ENCODE data around the gene AP1S3.

AP1S3 gene

GRCh38 chr2:223747392-223748042, 89.9 kb downstream of the AP1S3 start:
- no peak for DNase-seq
- Mint-ChIP-seq H3K27me3 (peaks cover 9% of the 10 kb centered on the region), H3K9me3 (no peaks in the 10 kb centered on the region), H3K4me3 (no peak overlapping the region), H3K4me1 (no peaks in the 10 kb centered on the region), H3K36me3 (no peaks in the 10 kb centered on the region), H3K27ac (no peak overlapping the region)
- CTCF ChIA-PET = no interaction called here

GRCh38 chr2:223746611-223747010, 90.8 kb downstream of the AP1S3 start:
- Mint-ChIP-seq H3K27me3 (peaks cover 9% of the 10 kb centered on the region), H3K9me3 (no peaks in the 10 kb centered on the region), H3K4me3 (no peak overlapping the region), H3K36me3 (no peaks in the 10 kb centered on the region), H3K4me1 (no peaks in the 10 kb centered on the region), H3K27ac (no peak overlapping the region)
- CTCF ChIA-PET = no interaction called here
- no peak for DNase-seq

DNA sequence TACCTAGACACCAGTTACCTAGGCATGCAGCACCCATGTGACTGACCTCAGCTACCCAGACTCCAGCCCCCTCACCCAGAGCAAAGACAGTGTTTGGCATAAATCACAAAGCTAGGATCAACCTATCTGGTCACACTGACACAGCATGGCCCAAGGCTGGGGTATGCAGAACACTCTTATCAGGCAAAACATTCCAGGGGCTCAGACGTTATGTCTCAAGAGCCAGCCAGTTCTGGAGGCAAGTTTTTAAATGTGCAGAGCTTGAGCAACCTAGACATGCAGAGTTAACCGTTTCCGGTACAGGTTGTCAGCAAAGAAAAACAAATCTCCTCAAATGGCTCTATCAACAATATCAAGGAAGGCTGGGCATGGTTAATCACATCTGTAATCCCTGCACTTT, 92.8 kb downstream of the AP1S3 start:
- CTCF ChIA-PET = interaction anchor here (0.6 kb wide), 1 partner anchor 36 kb away, joined by 3 read pairs; no protein-coding TSS in a partner anchor

GRCh38 chr2:223740679-223741078, 96.7 kb downstream of the AP1S3 start:
- no peak for DNase-seq
- Mint-ChIP-seq H3K27ac (no peak overlapping the region), H3K4me3 (no peak overlapping the region), H3K36me3 (no peaks in the 10 kb centered on the region), H3K27me3 (peaks cover 4% of the 10 kb centered on the region), H3K9me3 (no peaks in the 10 kb centered on the region), H3K4me1 (no peaks in the 10 kb centered on the region)
- CTCF ChIA-PET = no interaction called here

More for the DNA sequence above, 92.8 kb downstream of the AP1S3 start:
- Mint-ChIP-seq H3K4me1 (no peaks in the 10 kb centered on the region), H3K36me3 (no peaks in the 10 kb centered on the region), H3K4me3 (no peak overlapping the region), H3K27me3 (peaks cover 8% of the 10 kb centered on the region), H3K9me3 (no peaks in the 10 kb centered on the region), H3K27ac (no peak overlapping the region)
- DNase-seq = no peak

- Mint-ChIP-seq H3K4me1 (no peaks in the 10 kb centered on the region), H3K36me3 (no peaks in the 10 kb centered on the region), H3K9me3 (no peaks in the 10 kb centered on the region), H3K27ac (no peak overlapping the region), H3K27me3 (peaks cover 8% of the 10 kb centered on the region), H3K4me3 (no peak overlapping the region)
- CTCF ChIA-PET = interaction anchor here (3.6 kb wide), 1 partner anchor 9 kb away, joined by 13 read pairs; no protein-coding TSS in a partner anchor
- no peak for DNase-seq
Measured at GRCh38 chr2:223737207-223737606, 100.2 kb downstream of the AP1S3 start.

DNA sequence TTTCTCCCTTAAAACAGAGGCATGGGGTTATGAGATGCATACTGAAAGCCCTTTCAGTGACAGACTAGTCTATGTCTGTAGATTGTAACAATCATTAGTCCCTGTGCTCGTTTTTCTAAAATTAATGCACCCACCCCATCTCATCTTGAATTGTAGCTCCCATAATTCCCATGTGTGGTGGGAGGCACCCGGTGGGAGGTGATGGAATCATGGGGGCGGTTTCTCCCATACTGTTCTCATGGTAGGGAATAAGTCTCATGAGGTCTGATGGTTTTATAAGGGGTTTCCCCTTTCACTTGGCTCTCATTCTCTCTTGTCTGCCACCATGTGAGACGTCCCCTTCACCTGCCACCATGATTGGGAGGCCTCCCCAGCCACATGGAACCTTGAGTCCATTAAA, 100.9 kb downstream of the AP1S3 start:
- CTCF ChIA-PET = no interaction called here
- Mint-ChIP-seq H3K9me3 (no peaks in the 10 kb centered on the region), H3K27ac (no peak overlapping the region), H3K4me3 (no peak overlapping the region), H3K27me3 (peaks cover 8% of the 10 kb centered on the region), H3K4me1 (no peaks in the 10 kb centered on the region), H3K36me3 (no peaks in the 10 kb centered on the region)
- no peak for DNase-seq

DNA sequence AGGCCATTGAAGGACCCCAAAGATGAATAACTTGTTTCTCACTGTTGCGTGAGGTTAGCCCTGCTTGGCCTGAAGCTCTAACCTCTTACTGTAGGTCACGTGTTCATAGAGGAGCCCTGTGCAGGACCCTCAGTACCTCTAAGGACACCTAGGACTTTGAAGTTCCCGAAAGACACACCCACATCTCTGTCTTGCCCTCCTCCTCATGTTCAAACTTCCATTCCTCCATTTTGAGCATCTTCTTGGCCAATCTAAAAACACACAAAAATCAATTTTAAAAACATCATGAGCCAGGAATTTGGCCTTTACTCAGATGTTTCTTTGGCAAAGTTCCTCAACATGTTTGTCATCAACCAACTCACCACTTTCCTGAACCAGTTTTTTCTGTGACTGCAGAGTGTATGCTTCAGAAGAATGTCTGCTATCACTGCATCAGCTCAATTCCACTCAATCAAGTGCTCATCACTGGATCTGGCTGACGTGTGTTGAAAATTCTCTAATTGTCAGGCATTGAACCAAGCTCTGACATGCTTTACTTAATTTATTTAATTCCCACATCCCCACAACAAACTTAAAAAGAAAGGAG, 101.6 kb downstream of the AP1S3 start:
- Mint-ChIP-seq H3K27me3 (peaks cover 8% of the 10 kb centered on the region), H3K27ac (no peak overlapping the region), H3K4me1 (no peaks in the 10 kb centered on the region), H3K36me3 (no peaks in the 10 kb centered on the region), H3K9me3 (no peaks in the 10 kb centered on the region), H3K4me3 (no peak overlapping the region)
- no peak for DNase-seq
- CTCF ChIA-PET = no interaction called here

DNA sequence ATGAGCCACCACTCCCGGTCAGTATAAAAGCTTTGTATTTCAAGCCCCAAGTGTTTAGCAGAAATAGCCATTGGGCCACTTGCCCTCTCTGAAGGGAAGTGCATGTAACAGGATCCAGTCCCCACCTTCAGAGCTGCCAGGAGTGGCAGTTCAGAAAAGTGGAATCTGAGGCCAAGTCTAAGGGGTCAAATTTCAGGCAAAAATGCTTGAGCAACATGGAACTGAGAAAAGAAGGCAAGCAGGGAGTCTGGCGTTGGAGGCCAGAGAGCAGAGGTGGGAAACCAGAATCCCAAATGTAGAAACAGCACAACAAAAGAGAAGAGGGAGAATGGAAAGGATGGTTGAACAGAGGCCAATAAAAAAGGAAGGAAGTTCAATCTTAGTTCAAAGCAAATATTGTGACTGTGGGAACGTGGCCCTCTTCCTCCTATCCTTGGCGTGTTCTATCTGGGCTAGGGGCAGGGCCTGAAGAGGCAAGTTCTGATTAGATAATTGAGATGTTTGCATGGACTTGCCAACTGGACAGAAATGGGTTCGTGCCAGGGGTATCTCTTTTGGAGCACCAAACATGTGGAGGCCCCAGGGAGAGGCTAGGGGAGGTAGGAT, 102.2 kb downstream of the AP1S3 start:
- no peaks in the 10 kb centered on the region for H3K9me3 Mint-ChIP-seq
- no peaks in the 10 kb centered on the region for H3K36me3 Mint-ChIP-seq
- H3K27ac Mint-ChIP-seq = no peak overlapping the region
- no peak overlapping the region for H3K4me3 Mint-ChIP-seq
- H3K27me3 Mint-ChIP-seq = peaks cover 4% of the 10 kb centered on the region
- CTCF ChIA-PET = no interaction called here
- no peaks in the 10 kb centered on the region for H3K4me1 Mint-ChIP-seq
- no peak for DNase-seq

DNA sequence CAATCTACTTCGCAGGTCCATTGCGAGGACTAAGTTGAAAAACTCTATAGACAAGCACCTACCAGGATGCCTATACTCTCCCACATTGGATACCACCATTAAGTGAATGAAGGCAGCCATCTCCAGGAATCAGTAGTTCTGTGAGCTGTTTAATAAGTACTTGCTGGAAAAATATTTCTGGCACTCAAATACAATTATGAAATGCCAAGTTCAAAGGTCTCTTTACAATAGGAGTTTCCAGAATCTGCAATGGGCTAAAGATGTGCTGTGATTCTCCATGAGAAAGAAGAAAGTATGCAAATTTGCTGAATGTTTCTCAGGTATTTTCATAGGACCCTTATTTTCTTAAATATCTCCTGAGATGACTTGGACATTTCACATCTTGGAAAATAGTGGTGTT, 103.0 kb downstream of the AP1S3 start:
- Mint-ChIP-seq H3K27me3 (peaks cover 4% of the 10 kb centered on the region), H3K27ac (no peak overlapping the region), H3K9me3 (no peaks in the 10 kb centered on the region), H3K36me3 (no peaks in the 10 kb centered on the region), H3K4me3 (no peak overlapping the region), H3K4me1 (no peaks in the 10 kb centered on the region)
- CTCF ChIA-PET = no interaction called here
- DNase-seq = no peak

DNA sequence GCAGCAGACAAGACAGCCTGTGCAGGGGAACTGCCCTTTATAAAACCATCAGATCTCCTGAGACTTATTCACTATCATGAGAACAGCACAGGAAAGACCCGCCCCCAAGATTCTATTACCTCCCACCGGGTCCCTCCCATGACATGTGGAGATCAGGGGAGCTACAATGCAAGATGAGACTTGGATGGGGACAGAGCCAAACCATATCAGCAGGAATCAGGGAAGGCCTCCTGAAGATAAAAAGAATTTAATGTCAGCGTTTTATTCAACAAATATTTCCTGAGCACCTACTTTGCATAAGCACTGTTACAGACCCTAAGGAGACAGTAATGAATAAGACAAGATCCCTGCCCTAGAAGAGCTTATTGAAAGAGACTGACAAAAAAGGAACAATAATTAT, 105.0 kb downstream of the AP1S3 start:
- Mint-ChIP-seq H3K4me1 (no peaks in the 10 kb centered on the region), H3K36me3 (no peaks in the 10 kb centered on the region), H3K9me3 (no peaks in the 10 kb centered on the region), H3K4me3 (no peak overlapping the region), H3K27me3 (peaks cover 4% of the 10 kb centered on the region), H3K27ac (no peak overlapping the region)
- CTCF ChIA-PET = interaction anchor here (1.2 kb wide), 1 partner anchor 66 kb away, joined by 3 read pairs; no protein-coding TSS in a partner anchor
- DNase-seq = no peak

DNA sequence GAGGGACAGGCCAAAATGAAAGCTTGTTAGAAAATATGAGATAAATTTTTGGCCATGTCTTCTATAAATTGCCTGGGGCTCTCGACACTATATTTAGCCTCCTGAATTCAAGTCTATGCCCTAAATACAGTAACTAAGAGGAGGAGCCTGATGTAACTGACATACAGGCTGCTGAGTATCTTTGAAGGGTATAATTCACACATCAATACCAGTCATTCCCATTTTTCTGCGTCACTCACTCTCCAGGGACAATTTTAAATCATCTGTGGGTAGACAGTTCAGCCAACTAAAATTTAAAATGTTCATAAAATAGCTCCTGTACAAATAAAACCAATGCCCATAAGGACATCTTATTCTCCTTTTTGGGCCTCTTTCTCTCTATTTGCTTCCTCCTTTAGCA, 105.9 kb downstream of the AP1S3 start:
- no peak for DNase-seq
- no peak overlapping the region for H3K27ac Mint-ChIP-seq
- H3K9me3 Mint-ChIP-seq = no peaks in the 10 kb centered on the region
- H3K4me3 Mint-ChIP-seq = no peak overlapping the region
- CTCF ChIA-PET = interaction anchor here (1.2 kb wide), 1 partner anchor 67 kb away, joined by 3 read pairs; no protein-coding TSS in a partner anchor
- no peaks in the 10 kb centered on the region for H3K4me1 Mint-ChIP-seq
- no peaks in the 10 kb centered on the region for H3K36me3 Mint-ChIP-seq
- peaks cover 4% of the 10 kb centered on the region for H3K27me3 Mint-ChIP-seq

DNA sequence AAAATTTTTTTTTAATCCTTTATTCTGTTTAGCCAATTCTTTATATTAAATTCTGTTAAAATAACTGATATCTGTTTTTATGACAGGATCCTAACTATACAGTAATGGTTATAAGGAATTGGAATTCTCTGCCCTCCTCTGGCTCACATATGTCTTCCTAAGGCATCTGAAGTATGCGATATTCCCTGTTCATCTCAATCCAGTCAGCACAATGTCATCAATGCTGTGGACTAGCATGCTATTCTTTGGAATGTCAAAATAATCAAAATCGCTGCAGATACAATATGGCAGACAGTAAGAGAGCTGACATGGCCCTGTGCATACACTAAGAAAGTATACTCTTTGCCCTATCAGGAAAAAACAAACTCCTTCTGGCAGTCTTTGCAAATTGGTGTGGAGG, 107.6 kb downstream of the AP1S3 start:
- Mint-ChIP-seq H3K9me3 (no peaks in the 10 kb centered on the region), H3K27ac (no peak overlapping the region), H3K4me1 (no peaks in the 10 kb centered on the region), H3K4me3 (no peak overlapping the region), H3K36me3 (no peaks in the 10 kb centered on the region), H3K27me3 (no peaks in the 10 kb centered on the region)
- DNase-seq = no peak
- CTCF ChIA-PET = no interaction called here

GRCh38 chr2:223727562-223727961, 109.8 kb downstream of the AP1S3 start:
- H3K4me1 Mint-ChIP-seq = no peaks in the 10 kb centered on the region
- H3K27me3 Mint-ChIP-seq = no peaks in the 10 kb centered on the region
- peak; percentile 45 for DNase-seq
- H3K27ac Mint-ChIP-seq = no peak overlapping the region
- no peak overlapping the region for H3K4me3 Mint-ChIP-seq
- no peaks in the 10 kb centered on the region for H3K36me3 Mint-ChIP-seq
- H3K9me3 Mint-ChIP-seq = no peaks in the 10 kb centered on the region
- CTCF ChIA-PET = interaction anchor here (0.7 to 2.0 kb wide), 9 partner anchors 11 to 560 kb away, joined by 3 to 13 read pairs (median 4); no protein-coding TSS in a partner anchor

DNA sequence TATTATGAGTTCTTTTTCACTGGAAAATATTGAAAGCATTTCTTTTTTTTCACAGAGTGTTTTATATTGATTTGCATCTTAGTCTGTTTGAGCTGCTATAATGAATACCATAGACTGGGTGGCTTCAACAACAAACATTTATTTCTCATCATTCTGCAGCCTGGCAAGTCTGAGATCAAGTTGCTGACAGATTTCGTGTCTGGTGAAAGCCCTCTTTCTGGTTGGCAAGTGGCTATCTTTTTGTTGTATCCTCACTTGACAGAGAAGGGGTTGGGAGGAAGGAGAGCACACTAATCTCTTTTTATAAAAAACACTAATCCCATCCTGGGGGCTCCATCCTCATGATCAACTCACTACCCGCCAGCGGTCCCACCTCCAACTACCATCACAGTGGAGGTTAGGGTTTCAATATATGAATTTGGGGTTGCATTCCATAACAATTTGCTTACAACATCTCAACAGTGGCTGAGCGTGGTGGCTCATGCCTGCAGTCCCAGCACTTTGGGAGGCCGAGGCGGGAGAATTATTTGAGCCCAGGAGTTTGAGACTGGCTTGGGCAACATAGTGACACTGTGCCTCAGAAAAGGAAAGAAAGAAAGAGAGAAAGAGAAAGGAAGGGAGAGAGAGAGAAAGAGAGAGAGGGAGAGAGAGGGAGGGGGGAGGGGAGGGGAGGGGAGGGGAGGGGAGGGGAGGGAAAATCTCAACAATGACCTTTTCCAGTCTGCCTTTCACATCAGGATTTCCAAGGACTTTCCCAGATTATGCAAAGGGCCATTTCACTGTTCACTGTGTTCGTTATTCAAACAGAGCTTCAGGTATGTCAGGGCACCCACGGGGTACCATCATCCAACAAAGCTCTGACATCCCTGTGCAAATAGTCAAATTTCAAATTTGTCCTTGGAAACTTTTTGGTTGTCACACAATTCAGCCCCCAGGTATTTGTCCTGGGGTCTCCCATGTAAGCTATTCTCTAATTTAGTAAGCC, 111.1 kb downstream of the AP1S3 start:
- DNase-seq = no peak
- CTCF ChIA-PET = interaction anchor here (0.7 to 1.9 kb wide), 3 partner anchors 35 to 74 kb away, joined by 3 to 5 read pairs (median 5); no protein-coding TSS in a partner anchor
- Mint-ChIP-seq H3K4me3 (no peak overlapping the region), H3K27ac (no peak overlapping the region), H3K9me3 (no peaks in the 10 kb centered on the region), H3K36me3 (no peaks in the 10 kb centered on the region), H3K27me3 (no peaks in the 10 kb centered on the region), H3K4me1 (no peaks in the 10 kb centered on the region)
